GM18519 (cell line): ENCODE measurements around the gene HOXA11.

Source experiments
- ATAC-seq: cut with Tn5 transposase; IDR thresholded peaks from one replicate; pipeline ENCODE4 v1.9.1; 2021; ENCODE audit warnings: mild to moderate bottlenecking, moderate library complexity; ENCODE audit not compliant: unreplicated experiment, low FRiP score

Gene HOXA11

GRCh38 chr7:27171325-27171636 lies 13.8 kb downstream of the HOXA11 start:
- ATAC-seq, result no peak

- no peak for ATAC-seq
Observed at GRCh38 chr7:27170426-27171324, 14.4 kb downstream of the HOXA11 start.

- no peak for ATAC-seq
Observed at GRCh38 chr7:27169658-27170425, 15.2 kb downstream of the HOXA11 start.

GRCh38 chr7:27168265-27168947 lies 16.6 kb downstream of the HOXA11 start:
- no peak for ATAC-seq

GRCh38 chr7:27167916-27168264 lies 17.1 kb downstream of the HOXA11 start:
- no peak for ATAC-seq

GRCh38 chr7:27166531-27167505 lies 18.2 kb downstream of the HOXA11 start:
- no peak for ATAC-seq

GRCh38 chr7:27165996-27166530 lies 19.0 kb downstream of the HOXA11 start:
- ATAC-seq, result no peak

- no peak for ATAC-seq
Observed at GRCh38 chr7:27165089-27165995, 19.7 kb downstream of the HOXA11 start, which contains the start of gene HOXA9. Gene HOXA9, minus strand, starts transcription at chr7:27165537. Its CDS starts 80 bp downstream, at chr7:27165457.

- ATAC-seq, result no peak
Observed at GRCh38 chr7:27164367-27165088, 20.5 kb downstream of the HOXA11 start.

- no peak for ATAC-seq
Observed at GRCh38 chr7:27164045-27164366, 21.0 kb downstream of the HOXA11 start.

GRCh38 chr7:27163288-27164044 lies 21.6 kb downstream of the HOXA11 start:
- no peak for ATAC-seq

- ATAC-seq, result no peak
Observed at GRCh38 chr7:27162561-27163287, 22.3 kb downstream of the HOXA11 start.

- ATAC-seq, result no peak
Observed at GRCh38 chr7:27161721-27162560, 23.1 kb downstream of the HOXA11 start.

GRCh38 chr7:27161214-27161720 lies 23.8 kb downstream of the HOXA11 start:
- ATAC-seq, result no peak

- ATAC-seq, result peak; percentile 39
Observed at GRCh38 chr7:27160546-27161213, 24.4 kb downstream of the HOXA11 start.
